Posterior vena cava (tissue), 2 donors: Measurements from ENCODE around the gene FGF22. TPM values are rescaled to one million over a fixed set of nuclear protein-coding genes. Genes with fewer than 3 reads are reported as not detected.

ENCODE experiments used
- DNase-seq: peaks from one replicate; pipeline ENCODE4 v3.0.0-alpha.2; 2020; ENCODE audit warnings: low spot score
- intact Hi-C, 2 donors: fragments of 100-400 bp; cut with DNase I; formaldehyde crosslinking; loops; one replicate each; pipeline versions ENCODE4 v1.14.1 to v1.14.2; 2022 to 2023
- total RNA-seq, 2 donors: library from RNA; stranded (reverse); fragmentation: NEBNext Ultra II Directional; extraction: Animal tissue kit (Norgen Biotek cat#: 25700); gene quantifications; one replicate each; pipeline ENCODE4 v1.2.1, GENCODE V29; 2021
- donor health status: DM: yes; HTN: yes; CAD: no.
- donor health status: DM: yes; HTN: yes; CAD: no.

Gene FGF22
- total RNA-seq, 2 donors from 2014 or later = 0.37 TPM; not detected in 1

DNA sequence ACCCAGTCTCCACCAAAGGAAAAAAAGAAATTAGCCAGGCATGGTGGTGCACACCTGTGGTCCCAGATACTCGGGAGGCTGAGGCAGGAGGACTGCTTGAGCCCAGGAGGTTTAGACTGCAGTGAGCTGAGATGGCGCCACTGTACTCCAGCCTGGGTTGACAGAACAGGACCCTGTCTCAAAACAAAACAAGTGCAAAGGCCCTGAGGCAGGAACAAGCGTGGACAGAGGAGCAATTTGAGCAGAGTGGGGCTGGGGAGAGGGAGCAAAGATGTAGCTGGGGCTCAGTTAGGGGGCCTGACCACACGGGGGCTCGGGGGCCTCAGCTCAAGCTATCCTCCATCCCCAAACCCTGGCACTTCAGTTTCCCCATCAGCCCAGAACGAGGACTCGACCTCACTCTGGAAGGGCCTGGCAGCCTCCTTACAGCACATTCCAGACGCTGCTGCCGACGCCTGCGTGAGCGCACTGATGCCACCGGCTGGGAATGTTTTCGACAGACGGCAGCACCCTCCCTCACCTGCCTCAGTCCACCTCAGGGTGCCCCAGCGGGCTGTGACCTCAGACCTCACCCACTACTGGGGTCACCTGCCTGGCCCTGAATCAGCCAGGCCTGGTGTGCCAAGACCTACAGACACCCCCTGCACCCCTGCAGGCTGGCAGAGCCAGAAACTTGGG, 4.6 kb upstream of the FGF22 start:
- no peak for DNase-seq
- intact Hi-C loops = loop anchor here in 1 of 2 donors (10.0 kb wide), 1 partner anchor 60 kb away; the partner anchor contains the start of gene BSG

DNA sequence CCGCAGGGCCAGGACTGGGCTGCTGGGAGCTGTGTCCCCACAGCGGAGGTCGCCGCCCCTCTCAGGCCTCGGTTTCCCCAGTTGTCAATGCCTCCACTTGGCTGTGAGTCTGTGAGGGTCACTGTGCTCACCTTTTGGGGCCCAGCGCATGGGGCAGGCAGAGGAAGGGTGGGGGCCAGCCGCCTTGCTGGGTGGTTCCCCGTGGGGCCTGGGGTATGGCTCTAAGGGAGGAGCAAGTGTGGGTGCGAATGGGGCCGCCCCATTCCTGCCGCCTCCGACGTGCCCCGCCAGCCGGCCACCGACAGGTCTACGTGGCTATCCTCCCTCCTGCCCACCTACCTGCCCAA, 800 bp upstream of the FGF22 start:
- no peak for DNase-seq
- intact Hi-C loops = loop anchor here in 1 of 2 donors (10.0 kb wide), 1 partner anchor 64 kb away; the partner anchor contains the start of gene BSG

DNA sequence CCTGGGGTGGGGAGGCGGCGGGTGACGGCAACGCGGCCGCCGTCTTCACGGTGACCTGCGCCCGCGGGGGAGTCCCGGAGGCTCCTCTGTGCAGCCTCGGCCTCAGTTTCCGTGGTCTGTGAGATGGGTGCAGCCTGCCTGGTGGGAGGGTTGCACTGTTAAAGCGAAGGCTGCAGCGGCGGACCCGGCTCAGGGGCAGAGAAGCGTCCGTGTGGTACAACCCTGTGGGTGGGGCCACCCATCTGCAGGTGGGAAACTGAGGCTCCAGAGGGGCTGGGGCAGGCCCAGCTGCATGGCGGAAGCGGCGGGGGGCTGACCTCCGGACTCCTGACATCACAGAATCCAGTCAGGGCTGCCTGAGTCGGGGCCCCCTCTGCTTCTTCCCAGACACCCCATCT, 481 bp downstream of the FGF22 start:
- intact Hi-C loops = no loop called here

DNA sequence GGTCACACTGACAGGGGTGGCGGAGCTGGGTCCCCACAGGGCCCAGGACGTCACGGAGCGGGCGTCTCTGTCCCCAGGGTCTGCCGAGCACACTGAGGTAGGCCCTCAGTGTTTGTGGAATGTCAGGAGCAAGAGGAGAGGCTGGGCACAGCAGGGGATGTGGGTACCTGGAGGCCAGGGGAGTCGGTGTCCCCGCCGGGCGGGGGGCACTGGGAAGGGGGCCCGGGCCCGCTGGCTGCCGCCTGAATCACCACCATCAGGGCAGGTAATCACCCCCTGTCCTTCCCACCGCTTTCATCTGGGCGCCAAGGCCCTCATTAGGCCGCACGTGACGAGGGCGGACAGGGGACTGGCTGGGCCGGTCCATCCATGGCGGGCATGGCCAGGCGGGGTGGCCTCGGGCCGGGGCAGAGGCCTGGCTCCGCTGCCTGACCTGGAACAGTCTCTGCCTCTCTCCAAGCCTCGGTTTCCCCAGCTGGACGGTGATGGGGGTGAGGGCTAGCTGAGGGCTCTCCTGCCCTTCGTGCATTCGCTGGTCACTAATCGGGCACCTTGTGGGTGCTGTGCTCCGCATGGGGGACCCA, 1.0 kb downstream of the FGF22 start:
- no peak for DNase-seq
- intact Hi-C loops = no loop called here

More for the DNA sequence above, 481 bp downstream of the FGF22 start:
- DNase-seq = no peak

GRCh38 chr19:641702-642101, 2.0 kb downstream of the FGF22 start:
- DNase-seq = no peak
- intact Hi-C loops = no loop called here

GRCh38 chr19:642767-643727, 3.4 kb downstream of the FGF22 start:
- DNase-seq = no peak
- intact Hi-C loops = no loop called here

DNA sequence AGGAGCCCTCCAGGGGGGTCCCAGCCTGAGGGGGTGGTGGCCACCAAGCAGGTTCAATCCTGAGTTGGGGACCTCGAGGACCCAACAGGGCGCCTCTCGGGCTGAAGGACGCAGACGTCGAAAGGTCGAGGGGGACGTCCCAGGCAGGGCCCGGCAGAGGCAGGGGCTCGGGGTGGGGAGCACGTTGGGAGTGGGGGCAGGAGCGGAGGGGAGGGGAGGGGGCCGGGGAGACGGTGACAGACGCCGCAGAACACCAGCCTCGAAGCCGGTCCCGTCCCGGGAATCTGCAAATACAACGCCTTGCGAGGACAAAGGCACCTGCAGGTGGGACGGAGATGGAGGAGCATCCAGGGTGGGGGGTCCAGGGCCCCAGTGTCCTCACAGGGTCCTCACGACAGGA, 4.1 kb downstream of the FGF22 start:
- intact Hi-C loops = no loop called here
- DNase-seq = no peak

GRCh38 chr19:644363-644762, 4.7 kb downstream of the FGF22 start:
- no peak for DNase-seq
- intact Hi-C loops = no loop called here

DNA sequence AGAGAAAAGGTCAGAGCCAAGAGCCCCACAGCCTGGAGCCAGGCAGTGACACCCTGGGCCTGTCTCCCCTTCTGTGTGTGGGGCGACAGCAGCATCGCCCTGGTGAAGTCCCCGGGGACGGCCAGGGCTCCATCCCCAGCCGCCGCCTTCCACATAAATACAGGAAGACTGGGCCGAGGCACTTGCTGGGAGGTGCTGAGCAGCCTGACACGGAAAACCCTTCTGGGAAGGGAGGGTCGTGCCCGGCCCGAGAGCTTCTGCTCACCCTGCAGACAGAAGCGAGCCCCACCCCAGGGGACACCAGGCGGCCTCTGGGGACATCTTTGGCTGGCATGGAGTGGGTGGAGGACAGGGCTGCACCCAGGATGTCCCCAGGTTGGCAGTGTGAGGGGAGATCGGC, 5.1 kb downstream of the FGF22 start:
- intact Hi-C loops = no loop called here
- DNase-seq = no peak

- no peak for DNase-seq
- intact Hi-C loops = no loop called here
Measured at GRCh38 chr19:645912-646778, 6.5 kb downstream of the FGF22 start.

- no peak for DNase-seq
- intact Hi-C loops = no loop called here
Measured at GRCh38 chr19:646779-647565, 7.3 kb downstream of the FGF22 start.

- intact Hi-C loops = no loop called here
- DNase-seq = no peak
Measured at GRCh38 chr19:647566-648284, 8.0 kb downstream of the FGF22 start.

DNA sequence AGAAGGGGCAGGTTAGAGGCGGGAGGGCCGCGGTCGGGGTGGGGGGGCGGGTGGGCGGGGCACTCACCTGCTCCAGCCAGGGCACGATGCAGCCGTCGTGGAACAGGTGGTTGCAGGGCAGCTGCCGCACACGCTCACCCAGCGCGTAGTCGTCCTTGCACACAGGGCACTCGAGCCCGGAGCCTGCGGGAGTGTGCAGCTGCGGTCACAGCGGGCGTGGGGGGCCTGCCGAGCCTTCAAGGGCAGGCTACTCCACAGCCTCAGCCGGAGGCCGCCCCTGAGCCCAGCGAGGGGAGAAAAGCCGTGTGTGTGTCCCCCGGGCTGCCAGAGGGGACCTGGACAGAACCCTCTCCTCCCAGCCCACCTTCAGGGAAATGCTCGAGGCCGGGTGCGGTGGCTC, 8.6 kb downstream of the FGF22 start:
- intact Hi-C loops = no loop called here

DNA sequence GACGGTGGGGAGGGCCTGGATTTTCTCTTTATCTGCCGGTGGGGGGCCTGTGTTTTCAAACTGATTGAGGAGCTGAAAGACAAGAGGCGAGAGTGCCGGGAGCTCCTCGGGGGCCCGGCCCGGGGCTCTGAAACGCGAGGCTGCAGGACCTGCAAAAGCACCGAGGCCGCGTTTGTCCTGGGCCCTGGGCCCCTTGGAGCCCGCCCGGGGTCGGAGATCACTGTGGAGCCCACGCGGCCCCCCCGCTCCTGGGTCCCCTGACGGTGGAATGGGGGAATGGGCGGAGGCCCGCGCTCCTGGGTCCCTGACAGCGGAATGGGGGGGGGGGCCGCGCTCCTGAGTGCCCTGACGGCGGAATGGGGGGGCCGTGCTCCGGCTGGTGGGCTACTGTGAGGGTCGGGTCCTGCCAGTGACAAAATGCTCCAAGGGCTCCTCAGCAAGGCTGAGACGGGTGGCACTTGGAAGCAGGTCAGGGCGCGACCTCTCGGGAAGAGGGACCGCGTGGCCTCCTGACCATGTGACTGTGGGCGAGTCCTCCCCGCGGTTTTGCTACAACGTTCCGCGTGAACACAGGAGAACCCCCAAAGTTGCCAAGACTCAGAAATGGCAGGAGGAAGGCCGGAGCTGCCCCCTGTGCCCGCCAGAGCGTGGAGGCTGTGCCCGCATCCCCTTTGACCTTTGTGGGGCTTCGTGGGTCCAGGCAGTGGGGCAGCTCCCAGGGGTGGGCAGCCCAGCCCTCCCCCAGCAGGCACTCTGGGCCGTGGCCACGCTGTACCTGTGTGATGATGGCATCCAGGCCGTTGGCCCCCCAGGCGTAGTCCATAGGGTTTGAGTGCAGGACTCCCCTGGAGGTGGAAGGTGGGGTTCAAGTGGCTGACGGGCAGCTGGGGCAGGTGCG, 9.5 kb downstream of the FGF22 start:
- DNase-seq = no peak
- intact Hi-C loops = no loop called here

More for the DNA sequence above, 8.6 kb downstream of the FGF22 start:
- DNase-seq = no peak

DNA sequence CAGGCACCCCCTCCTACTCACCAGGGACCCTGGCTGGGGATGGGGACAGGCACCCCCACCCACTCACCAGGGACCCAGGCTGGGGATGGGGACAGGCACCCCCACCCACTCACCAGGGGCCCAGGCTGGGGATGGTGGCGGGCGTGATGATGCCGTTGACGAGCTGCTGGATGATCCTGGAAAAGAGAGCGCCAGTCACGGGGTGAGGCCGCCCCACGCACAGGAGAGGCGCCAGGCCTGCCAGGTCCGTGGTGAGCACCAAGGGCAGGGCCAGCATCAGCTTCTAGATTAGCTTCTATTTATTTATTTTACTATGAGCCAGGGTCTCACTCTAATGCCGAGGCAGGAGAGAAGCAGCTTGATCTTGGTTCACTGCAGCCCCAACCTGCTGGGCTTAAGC, 10.4 kb downstream of the FGF22 start:
- no peak for DNase-seq
- intact Hi-C loops = no loop called here

DNA sequence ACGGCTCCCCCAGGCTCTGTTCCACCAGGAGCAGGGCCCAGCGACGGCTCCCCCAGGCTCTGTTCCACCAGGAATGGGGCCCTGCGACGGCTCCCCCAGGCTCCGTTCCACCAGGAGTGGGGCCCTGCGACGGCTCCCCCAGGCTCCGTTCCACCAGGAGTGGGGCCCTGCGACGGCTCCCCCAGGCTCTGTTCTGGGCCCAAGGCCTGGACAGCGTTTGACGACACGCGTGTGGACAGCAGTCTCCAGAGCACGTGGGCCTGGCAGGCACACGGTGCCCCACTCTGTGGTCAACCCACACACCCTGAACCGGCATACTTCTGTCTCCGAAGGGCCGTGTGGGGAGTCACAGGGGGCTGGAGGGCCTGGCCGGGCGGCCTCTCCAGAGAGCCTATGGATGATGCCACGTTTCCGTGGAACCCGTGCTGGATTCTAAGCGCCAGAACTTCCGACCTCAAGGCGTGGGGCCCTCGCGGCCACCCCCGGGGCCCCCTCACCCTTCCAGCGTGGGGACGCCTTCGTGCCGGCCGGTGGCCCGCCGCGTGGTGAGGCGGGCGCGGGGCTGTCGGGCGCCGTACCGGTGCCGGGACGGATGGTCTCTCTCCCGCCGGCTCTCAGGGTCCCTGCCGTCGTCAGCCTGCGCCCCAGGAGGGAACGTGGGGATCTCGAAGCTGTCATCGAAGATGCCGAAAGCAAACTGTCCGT, 11.6 kb downstream of the FGF22 start:
- intact Hi-C loops = no loop called here
- DNase-seq = no peak
